SK-N-MC (cell line): ENCODE results near the gene SERPINA9.

Experiments
- EZH2 ChIP-seq: fragments of 200-600 bp; sonication (generic); IDR thresholded peaks from one replicate; pipeline ENCODE4 v1.6.1; 2017; ENCODE audit warnings: antibody characterized with exemption
- POLR2AphosphoS5 ChIP-seq: IDR thresholded peaks from 2 replicates; pipeline ENCODE4 v1.6.1; 2012; ENCODE audit warnings: mild to moderate bottlenecking, low read depth, low read length, borderline replicate concordance

GRCh38 chr14:94486883-94487282 is 10.9 kb upstream of the SERPINA9 start:
- TF ChIP-seq POLR2AphosphoS5, result no peak
- no peak for TF ChIP-seq EZH2
